Endometrial microvascular endothelial cells (primary cell): ENCODE results near the gene ULBP3. TPM values are rescaled to one million over a fixed set of nuclear protein-coding genes. Genes with fewer than 3 reads are reported as not detected.
"Not testable (repeated sequence)": the region's sequence is repeated elsewhere in the genome, so short reads cannot be mapped to it uniquely, and the experiment has no call there.

Experiments
- in situ Hi-C: cut with HindIII; loops from 2 replicates; pipeline ENCODE4 v1.10.0; 2017; ENCODE audit warnings: low sequenced_read_pairs, low pct_unique_long_range_greater_than_20kb; ENCODE audit errors: inconsistent ontology term
- total RNA-seq: library from RNA; depleted of rRNA; stranded (reverse); fragments of >200 nt; gene quantifications from one replicate; pipeline ENCODE4 v1.2.3, GENCODE V29; 2015; ENCODE audit errors: inconsistent ontology term

Gene ULBP3
- total RNA-seq, 1 donor from 2014 or later, result 13.1 TPM

- in situ Hi-C loops, result no loop called here
These were observed 44.2 kb downstream of the ULBP3 start for GRCh38 chr6:150024646-150025155.

DNA sequence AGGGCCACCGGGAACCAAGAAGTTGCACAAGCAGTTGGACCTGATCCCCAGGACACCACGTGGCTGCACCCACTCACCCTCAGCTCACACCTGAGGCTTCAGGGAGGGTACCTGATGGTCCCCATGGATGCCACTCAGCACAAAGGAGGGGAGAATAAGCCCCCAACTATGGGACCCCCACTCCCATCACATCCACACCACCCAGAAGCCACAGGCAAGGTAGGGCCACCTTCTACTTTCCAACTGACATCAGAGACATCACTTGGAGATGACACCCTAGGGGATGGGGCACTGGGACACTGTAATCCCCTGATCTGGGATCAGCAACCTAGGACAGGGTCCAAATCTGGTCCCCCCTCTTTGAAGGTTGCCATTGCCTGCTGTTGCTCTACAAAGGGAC, 44.9 kb downstream of the ULBP3 start:
- in situ Hi-C loops, result not testable (repeated sequence)

DNA sequence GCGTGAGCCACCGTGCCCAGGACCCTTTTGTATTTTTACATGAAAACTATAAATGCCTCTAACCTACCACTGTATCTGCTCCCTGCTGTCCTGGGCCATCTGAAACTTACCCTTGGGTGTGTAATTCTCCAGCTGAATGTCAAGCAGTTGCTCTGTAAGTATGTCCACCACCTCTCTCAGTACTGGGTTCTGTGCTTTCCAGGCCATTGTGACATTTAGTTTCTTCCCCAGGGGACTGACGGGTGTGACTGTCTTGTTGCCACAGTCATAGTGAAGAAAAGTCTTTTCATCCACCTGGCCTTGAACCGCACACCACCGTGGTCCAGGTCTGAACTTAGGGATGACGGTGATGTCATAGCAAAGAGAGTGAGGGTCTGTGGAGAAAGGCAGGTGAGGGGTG, 47.1 kb downstream of the ULBP3 start:
- in situ Hi-C loops, result not testable (repeated sequence)

GRCh38 chr6:150018846-150019580, 49.9 kb downstream of the ULBP3 start:
- in situ Hi-C loops, result no loop called here

- in situ Hi-C loops, result not testable (repeated sequence)
These were observed 51.8 kb downstream of the ULBP3 start for GRCh38 chr6:150017186-150017521.

GRCh38 chr6:150016324-150017185, 52.4 kb downstream of the ULBP3 start:
- in situ Hi-C loops, result no loop called here

GRCh38 chr6:150015281-150016001, 53.5 kb downstream of the ULBP3 start:
- in situ Hi-C loops, result not testable (repeated sequence)

- in situ Hi-C loops, result not testable (repeated sequence)
These were observed 54.2 kb downstream of the ULBP3 start for GRCh38 chr6:150014623-150015280.

DNA sequence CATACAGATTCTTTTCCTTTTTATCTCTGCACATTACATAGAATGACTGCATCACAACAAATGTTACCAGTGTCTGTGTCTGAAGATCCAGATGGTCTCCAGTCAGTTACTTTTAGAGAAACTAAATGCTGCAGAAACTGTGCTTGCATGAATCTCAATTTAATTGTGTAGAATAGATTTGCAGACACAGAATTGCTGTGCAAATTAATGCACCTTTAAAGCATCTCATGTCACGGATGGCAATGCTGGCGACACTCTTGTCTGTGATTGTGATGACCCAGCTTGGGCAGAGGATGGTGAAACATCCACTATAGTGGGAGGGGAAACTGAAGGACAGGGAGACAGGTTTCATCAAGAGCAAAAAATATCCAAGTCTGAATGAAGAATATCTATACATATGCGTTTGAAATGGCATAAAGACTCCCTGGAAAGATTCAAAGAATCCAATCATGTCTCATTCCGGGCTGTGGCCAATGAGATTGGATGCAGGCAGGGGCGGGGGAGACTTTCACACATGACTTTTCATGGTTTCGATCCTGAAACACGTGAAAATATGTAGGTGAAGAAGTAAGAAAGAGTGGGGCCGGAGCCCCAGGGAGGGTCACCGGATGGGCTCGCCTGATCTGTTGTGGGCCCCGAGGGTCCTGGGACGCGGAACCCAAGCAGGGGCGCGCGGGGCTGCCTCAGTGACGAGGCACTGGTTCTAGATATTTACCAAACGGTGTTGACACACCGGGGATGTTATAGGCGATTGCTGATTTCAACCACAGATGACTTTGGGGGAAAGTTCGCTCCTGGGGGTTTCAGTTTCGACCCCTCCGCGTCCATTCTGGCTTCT, 54.9 kb downstream of the ULBP3 start:
- in situ Hi-C loops, result not testable (repeated sequence)

DNA sequence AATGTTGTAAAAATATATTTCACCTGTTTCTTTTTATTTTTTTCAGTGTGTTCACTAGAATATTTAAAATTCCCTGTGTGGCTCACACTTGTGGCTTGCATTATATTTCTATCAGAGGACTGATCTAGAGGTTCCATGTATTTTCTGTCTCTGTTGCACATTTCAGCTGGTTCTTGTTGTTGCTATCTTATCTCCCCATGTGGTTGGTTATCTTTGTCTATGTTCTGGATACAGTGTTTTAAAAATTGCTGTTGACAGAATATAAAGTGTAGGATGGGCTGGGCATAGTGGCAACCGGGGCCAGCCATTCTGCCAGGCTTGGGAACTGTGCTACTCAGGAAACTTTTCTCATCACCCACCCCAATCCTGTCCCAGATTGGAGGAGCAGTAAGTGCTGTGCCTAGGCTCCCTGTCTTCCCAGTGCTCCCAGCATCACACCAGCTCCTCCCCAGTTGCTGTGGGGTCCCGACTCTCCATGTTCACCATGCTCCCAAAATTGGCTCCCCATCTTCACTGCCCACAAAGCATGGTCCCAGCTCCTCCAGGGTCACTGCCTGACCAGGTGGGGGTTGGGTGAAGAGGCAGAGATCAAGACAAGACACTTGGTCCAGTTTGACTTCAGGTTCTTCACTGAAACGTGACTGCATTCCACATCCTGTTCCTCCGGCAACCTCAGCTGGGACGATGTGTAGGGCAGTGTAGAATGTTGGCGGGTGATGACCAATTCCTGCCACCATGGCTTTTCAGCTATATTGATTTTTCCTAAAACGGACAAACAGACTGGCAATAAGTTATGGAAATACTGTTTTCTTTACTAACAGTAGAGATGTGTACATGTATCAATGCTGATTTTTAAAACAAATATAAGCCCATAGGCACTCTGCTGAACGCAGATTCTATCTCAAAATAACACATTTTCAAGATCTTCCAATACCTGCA, 55.8 kb downstream of the ULBP3 start:
- in situ Hi-C loops, result not testable (repeated sequence)

Other genes starting within 250 kb of the ULBP3 start
- gene LRP11, start 204.8 kb downstream of the ULBP3 start, total RNA-seq, result 16.8 TPM
- 0.74 TPM for gene RAET1E, start 171.0 kb downstream of the ULBP3 start, total RNA-seq
- gene RAET1G, start 146.0 kb downstream of the ULBP3 start, total RNA-seq, result 0.37 TPM
- gene ULBP2, start 127.1 kb downstream of the ULBP3 start, total RNA-seq, result 27.2 TPM
- gene ULBP1, start 105.2 kb downstream of the ULBP3 start, total RNA-seq, result 2.0 TPM
- gene RAET1L, start 43.6 kb downstream of the ULBP3 start, total RNA-seq, result not detected
- gene PPP1R14C, start 73.9 kb upstream of the ULBP3 start, total RNA-seq, result not detected